ENCODE data around the gene LINGO3. TPM values are rescaled to one million over a fixed set of nuclear protein-coding genes. Genes with fewer than 3 reads are reported as not detected.

Gene LINGO3
- total and polyA plus RNA-seq, 2 donors: 0.08 TPM; not detected in 1

GRCh38 chr19:2326699-2327360 is 18.9 kb upstream of the LINGO3 start:
- no peak for DNase-seq (ENCODE audit: extremely low spot score)
- H3K4me1 ChIP-seq (ENCODE audit: insufficient read depth): peaks cover 2% of the 10 kb centered on the region
- 86% methylated on average over 16 of the region's 16 CpGs for WGBS

GRCh38 chr19:2325281-2326046 is 17.5 kb upstream of the LINGO3 start:
- Histone ChIP-seq H3K4me1 (ENCODE audit: insufficient read depth) (peaks cover 2% of the 10 kb centered on the region), H3K36me3 (ENCODE audit: insufficient read depth) (peaks cover 5% of the 10 kb centered on the region), H3K27ac (ENCODE audit: low read depth) (no peak overlapping the region), H3K4me3 (ENCODE audit: low read depth, low read length) (no peak overlapping the region)
- WGBS: 72% methylated on average over 29 of the region's 29 CpGs
- DNase-seq (ENCODE audit: extremely low spot score): no peak

More at GRCh38 chr19:2326699-2327360, 18.9 kb upstream of the LINGO3 start:
- Histone ChIP-seq H3K36me3 (ENCODE audit: insufficient read depth) (peaks cover 2% of the 10 kb centered on the region), H3K4me3 (ENCODE audit: low read depth, low read length) (no peak overlapping the region), H3K27ac (ENCODE audit: low read depth) (no peak overlapping the region)

GRCh38 chr19:2324220-2324948 is 16.4 kb upstream of the LINGO3 start:
- no peak overlapping the region for H3K4me3 ChIP-seq (ENCODE audit: low read depth, low read length)
- 89% methylated on average over 34 of the region's 34 CpGs for WGBS
- H3K4me1 ChIP-seq (ENCODE audit: insufficient read depth): peaks cover 2% of the 10 kb centered on the region
- H3K27ac ChIP-seq (ENCODE audit: low read depth): no peak overlapping the region
- H3K36me3 ChIP-seq (ENCODE audit: insufficient read depth): peaks cover 5% of the 10 kb centered on the region
- no peak for DNase-seq (ENCODE audit: extremely low spot score)

- DNase-seq (ENCODE audit: extremely low spot score): no peak
- Histone ChIP-seq H3K27ac (ENCODE audit: low read depth) (no peak overlapping the region), H3K4me1 (ENCODE audit: insufficient read depth) (peaks cover 2% of the 10 kb centered on the region), H3K4me3 (ENCODE audit: low read depth, low read length) (no peak overlapping the region), H3K36me3 (ENCODE audit: insufficient read depth) (peaks cover 5% of the 10 kb centered on the region)
- 93% methylated on average over 19 of the region's 19 CpGs for WGBS
Observed at GRCh38 chr19:2323707-2324106, 15.8 kb upstream of the LINGO3 start.

- H3K4me1 ChIP-seq (ENCODE audit: insufficient read depth): no peaks in the 10 kb centered on the region
- H3K4me3 ChIP-seq (ENCODE audit: low read depth, low read length): no peak overlapping the region
- peaks cover 5% of the 10 kb centered on the region for H3K36me3 ChIP-seq (ENCODE audit: insufficient read depth)
- no peak overlapping the region for H3K27ac ChIP-seq (ENCODE audit: low read depth)
- no peak for DNase-seq (ENCODE audit: extremely low spot score)
- WGBS: 92% methylated on average over 39 of the region's 39 CpGs
Observed at GRCh38 chr19:2321565-2322283, 13.8 kb upstream of the LINGO3 start.

- WGBS: 84% methylated on average over 12 of the region's 12 CpGs
- no peak for DNase-seq (ENCODE audit: extremely low spot score)
- Histone ChIP-seq H3K4me3 (ENCODE audit: low read depth, low read length) (no peak overlapping the region), H3K4me1 (ENCODE audit: insufficient read depth) (no peaks in the 10 kb centered on the region), H3K36me3 (ENCODE audit: insufficient read depth) (peaks cover 5% of the 10 kb centered on the region), H3K27ac (ENCODE audit: low read depth) (no peak overlapping the region)
Observed at GRCh38 chr19:2320939-2321338, 13.0 kb upstream of the LINGO3 start.

GRCh38 chr19:2320049-2320448 is 12.1 kb upstream of the LINGO3 start:
- peaks cover 5% of the 10 kb centered on the region for H3K36me3 ChIP-seq (ENCODE audit: insufficient read depth)
- H3K4me3 ChIP-seq (ENCODE audit: low read depth, low read length): no peak overlapping the region
- H3K4me1 ChIP-seq (ENCODE audit: insufficient read depth): no peaks in the 10 kb centered on the region
- no peak overlapping the region for H3K27ac ChIP-seq (ENCODE audit: low read depth)
- no peak for DNase-seq (ENCODE audit: extremely low spot score)
- WGBS: 65% methylated on average over 12 of the region's 12 CpGs

GRCh38 chr19:2319551-2319950 is 11.6 kb upstream of the LINGO3 start:
- no peak overlapping the region for H3K4me3 ChIP-seq (ENCODE audit: low read depth, low read length)
- no peaks in the 10 kb centered on the region for H3K4me1 ChIP-seq (ENCODE audit: insufficient read depth)
- no peak overlapping the region for H3K27ac ChIP-seq (ENCODE audit: low read depth)
- DNase-seq (ENCODE audit: extremely low spot score): no peak
- peaks cover 5% of the 10 kb centered on the region for H3K36me3 ChIP-seq (ENCODE audit: insufficient read depth)
- 84% methylated on average over 20 of the region's 20 CpGs for WGBS

GRCh38 chr19:2318923-2319322 is 11.0 kb upstream of the LINGO3 start:
- Histone ChIP-seq H3K4me3 (ENCODE audit: low read depth, low read length) (no peak overlapping the region), H3K36me3 (ENCODE audit: insufficient read depth) (peaks cover 5% of the 10 kb centered on the region), H3K4me1 (ENCODE audit: insufficient read depth) (no peaks in the 10 kb centered on the region), H3K27ac (ENCODE audit: low read depth) (no peak overlapping the region)
- 88% methylated on average over 6 of the region's 6 CpGs for WGBS
- DNase-seq (ENCODE audit: extremely low spot score): no peak

GRCh38 chr19:2317756-2318155 is 9.8 kb upstream of the LINGO3 start:
- 76% methylated on average over 25 of the region's 25 CpGs for WGBS

GRCh38 chr19:2317300-2317699 is 9.3 kb upstream of the LINGO3 start:
- Histone ChIP-seq H3K4me3 (ENCODE audit: low read depth, low read length) (no peak overlapping the region), H3K36me3 (ENCODE audit: insufficient read depth) (peaks cover 2% of the 10 kb centered on the region), H3K4me1 (ENCODE audit: insufficient read depth) (no peaks in the 10 kb centered on the region), H3K27ac (ENCODE audit: low read depth) (no peak overlapping the region)
- 91% methylated on average over 13 of the region's 13 CpGs for WGBS
- no peak for DNase-seq (ENCODE audit: extremely low spot score)

More at GRCh38 chr19:2317756-2318155, 9.8 kb upstream of the LINGO3 start:
- H3K4me1 ChIP-seq (ENCODE audit: insufficient read depth): no peaks in the 10 kb centered on the region
- no peak for DNase-seq (ENCODE audit: extremely low spot score)
- H3K4me3 ChIP-seq (ENCODE audit: low read depth, low read length): no peak overlapping the region
- H3K36me3 ChIP-seq (ENCODE audit: insufficient read depth): peaks cover 2% of the 10 kb centered on the region
- H3K27ac ChIP-seq (ENCODE audit: low read depth): no peak overlapping the region

GRCh38 chr19:2315818-2316353 is 7.9 kb upstream of the LINGO3 start:
- H3K4me3 ChIP-seq (ENCODE audit: low read depth, low read length): no peak overlapping the region
- no peak for DNase-seq (ENCODE audit: extremely low spot score)
- WGBS: 28% methylated on average over 22 of the region's 22 CpGs
- H3K4me1 ChIP-seq (ENCODE audit: insufficient read depth): no peaks in the 10 kb centered on the region
- no peak overlapping the region for H3K27ac ChIP-seq (ENCODE audit: low read depth)
- no peaks in the 10 kb centered on the region for H3K36me3 ChIP-seq (ENCODE audit: insufficient read depth)
